SW480 (cell line): ENCODE results near the gene DNAJC5.

Experiments
- DNase-seq: peaks from one replicate; pipeline ENCODE4 v3.0.0-alpha.2; 2016; ENCODE audit warnings: low spot score

Gene DNAJC5

DNA sequence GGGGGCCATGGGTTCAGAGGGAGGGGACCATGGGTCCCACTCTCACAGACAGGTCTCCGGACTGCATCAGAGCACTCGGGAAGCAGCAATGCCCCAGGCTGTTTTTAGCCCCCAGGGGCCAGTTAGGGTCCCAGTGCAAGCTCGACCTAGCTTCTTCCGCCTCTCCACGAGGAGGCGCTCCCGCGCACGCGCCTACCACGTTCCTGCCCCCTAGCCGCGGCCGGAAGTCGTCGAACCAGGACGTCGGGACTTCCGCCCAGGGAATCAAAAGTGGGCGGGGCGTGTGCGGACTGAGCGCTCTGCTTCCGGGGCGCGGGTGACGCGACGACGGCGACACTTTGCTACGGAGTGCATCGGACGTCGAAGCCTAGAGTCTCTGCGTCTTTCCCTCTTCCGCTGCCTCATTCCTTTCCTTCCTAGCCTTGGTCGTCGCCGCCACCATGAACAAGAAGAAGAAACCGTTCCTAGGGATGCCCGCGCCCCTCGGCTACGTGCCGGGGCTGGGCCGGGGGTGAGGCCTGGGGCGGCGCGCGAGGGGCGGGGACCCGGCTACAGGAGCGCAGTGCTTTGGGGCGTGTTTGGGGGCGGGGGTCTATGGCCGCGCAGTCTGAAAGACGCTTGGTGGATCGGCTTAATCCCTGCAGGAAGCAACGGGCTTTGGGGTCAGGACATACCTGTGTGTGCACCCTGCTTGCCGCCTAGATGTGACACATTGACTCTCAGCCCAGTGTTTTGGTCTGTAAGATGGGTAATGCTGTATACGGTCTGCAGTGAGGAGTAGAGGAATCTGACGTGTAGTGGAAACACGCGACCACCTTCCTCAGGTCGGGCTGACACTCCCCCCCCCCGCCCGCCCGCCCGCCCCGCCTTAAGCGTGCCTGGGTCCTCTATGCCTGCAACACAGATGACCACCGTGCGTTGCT, 86.1 kb downstream of the DNAJC5 start, which contains the start of gene PRPF6:
Gene PRPF6 (plus strand): TSS at position 327 of the 923 bp plus-strand sequence. CDS start 114 bp downstream, at position 441.
- peak; percentile 99 for DNase-seq

DNA sequence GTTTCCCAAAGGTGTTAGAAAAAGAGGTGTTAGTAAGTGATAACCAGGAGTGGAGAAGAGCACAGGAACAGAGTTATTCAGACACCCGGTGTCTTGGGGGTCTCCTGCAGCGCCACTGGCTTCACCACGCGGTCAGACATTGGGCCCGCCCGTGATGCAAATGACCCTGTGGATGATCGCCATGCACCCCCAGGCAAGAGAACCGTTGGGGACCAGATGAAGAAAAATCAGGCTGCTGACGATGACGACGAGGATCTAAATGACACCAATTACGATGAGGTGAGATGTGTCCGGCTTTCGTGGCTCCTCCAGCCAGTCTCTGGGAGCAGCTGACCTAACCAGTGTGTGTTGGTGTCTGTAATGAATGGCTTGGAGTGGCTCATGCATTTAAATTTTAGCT, 88.0 kb downstream of the DNAJC5 start:
- no peak for DNase-seq
